SKM-1 treated with dmso at 0.1 percent for 144 hours (cell line): ENCODE measurements around the gene VDAC2.

Source experiments
- DNase-seq: peaks from one replicate; lab custom pipeline; 2025; ENCODE audit not compliant: unreplicated experiment; lab: John Stamatoyannopoulos, UW

VDAC2 gene

GRCh38 chr10:75247797-75248196 lies 37.2 kb downstream of the VDAC2 start:
- DNase-seq, result no peak

GRCh38 chr10:75250934-75251333 lies 40.3 kb downstream of the VDAC2 start:
- DNase-seq, result no peak

- no peak for DNase-seq
Observed at GRCh38 chr10:75253281-75254220, 43.0 kb downstream of the VDAC2 start.

- DNase-seq, result no peak
Observed at GRCh38 chr10:75254739-75255138, 44.1 kb downstream of the VDAC2 start.

GRCh38 chr10:75260990-75261389 lies 50.4 kb downstream of the VDAC2 start:
- no peak for DNase-seq

- no peak for DNase-seq
Observed at GRCh38 chr10:75261813-75262705, 51.5 kb downstream of the VDAC2 start.

GRCh38 chr10:75263806-75264205 lies 53.2 kb downstream of the VDAC2 start:
- DNase-seq, result no peak

GRCh38 chr10:75265856-75266255 lies 55.3 kb downstream of the VDAC2 start:
- DNase-seq, result no peak

GRCh38 chr10:75266945-75267344 lies 56.3 kb downstream of the VDAC2 start:
- DNase-seq, result no peak

- DNase-seq, result no peak
Observed at GRCh38 chr10:75269605-75270004, 59.0 kb downstream of the VDAC2 start.

- DNase-seq, result no peak
Observed at GRCh38 chr10:75272094-75272493, 61.5 kb downstream of the VDAC2 start.

- no peak for DNase-seq
Observed at GRCh38 chr10:75272896-75273295, 62.3 kb downstream of the VDAC2 start.

GRCh38 chr10:75276069-75276872 lies 65.7 kb downstream of the VDAC2 start:
- DNase-seq, result no peak

GRCh38 chr10:75280236-75280635 lies 69.6 kb downstream of the VDAC2 start:
- no peak for DNase-seq
